ENCODE data around the gene SLC17A7.

DNA sequence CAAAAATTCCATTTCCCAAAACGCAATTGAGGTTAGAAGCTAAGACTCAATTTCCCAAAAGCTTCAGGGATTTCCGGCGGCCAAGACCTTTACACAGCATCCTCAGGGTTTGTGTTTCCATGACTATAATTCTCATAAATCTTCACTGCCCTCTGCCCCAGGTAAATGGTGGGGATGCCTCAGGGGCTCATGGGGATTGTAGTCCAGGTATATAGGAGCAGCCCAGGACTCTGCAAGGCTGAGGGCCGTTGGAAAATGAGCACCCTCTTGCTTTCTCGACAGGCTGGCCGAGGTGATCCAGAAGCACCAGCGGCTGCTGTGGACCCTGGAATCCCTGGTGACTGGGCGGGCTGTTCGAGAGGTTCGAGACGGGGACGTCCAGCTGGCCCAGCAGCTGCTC lies 18.1 kb upstream of the SLC17A7 start:
- TF ChIP-seq NFYB (IDR thresholded peaks at IDR 0.05; ENCODE audit: extremely low read depth, insufficient read length) (no peak), PML (IDR thresholded peaks at IDR 0.05; ENCODE audit: low read length) (no peak), GABPA (tag; conservative IDR thresholded peaks at IDR 0.05; ENCODE audit: low read depth) (no peak), FOSL1 (tag; conservative IDR thresholded peaks at IDR 0.05) (no peak), SIN3A (IDR thresholded peaks at IDR 0.05; ENCODE audit: borderline replicate concordance in 2 of 2, control insufficient read depth in 1 of 2, low read depth in 2 of 2, low read length in 2 of 2) (no peak)
